OCI-LY7 (cell line): ENCODE data around the gene CMPK2. TPM values are rescaled to one million over a fixed set of nuclear protein-coding genes. Genes with fewer than 3 reads are reported as not detected.
A peak's percentile ranks its signal among the peaks of the same experiment; 100 is the strongest.

ENCODE experiments used
- BruUV-seq: library from RNA; stranded (reverse); fragments of 400-500 nt; replicated peaks from 2 replicates; lab custom pipeline; 2021; lab: Mats Ljungman, UMichigan
- CTCF ChIA-PET: fragments of 300-600 bp; sonication (Branson Sonifier 250); formaldehyde crosslinking; loops from one replicate; lab custom pipeline; 2022; ENCODE audit warnings: antibody characterized with exemption; ENCODE audit not compliant: unreplicated experiment; lab: Charles Lee
- POLR2A ChIA-PET: fragments of 300-600 bp; sonication (Branson Sonifier 250); formaldehyde crosslinking; loops from one replicate; lab custom pipeline; 2022; ENCODE audit warnings: antibody characterized with exemption; lab: Charles Lee
- DNase-seq: peaks from one replicate; pipeline ENCODE4 v3.0.0-alpha.2; 2015; ENCODE audit warnings: low spot score
- H2AFZ ChIP-seq: fragments of 200-600 bp; sonication (generic), shearing (Covaris generic); 2 replicates; pipeline ENCODE4 v1.6.1; 2014; ENCODE audit warnings: mild to moderate bottlenecking, antibody characterized with exemption, low read length, moderate library complexity
- H3K27ac ChIP-seq: fragments of 200-600 bp; sonication (generic); 2 replicates; pipeline ENCODE4 v1.5.1; 2014; ENCODE audit warnings: mixed run types, low read depth, mild to moderate bottlenecking, moderate library complexity, low read length, inconsistent platforms; ENCODE audit not compliant: poor library complexity, severe bottlenecking
- H3K36me3 ChIP-seq: fragments of 200-600 bp; sonication (generic); 2 replicates; pipeline ENCODE4 v1.6.1; 2014; ENCODE audit warnings: mild to moderate bottlenecking, antibody characterized with exemption, low read length, moderate library complexity, mixed read lengths; ENCODE audit not compliant: insufficient read depth
- H3K4me1 ChIP-seq: fragments of 200-600 bp; sonication (generic); 2 replicates; pipeline ENCODE4 v1.5.1; 2014; ENCODE audit warnings: mild to moderate bottlenecking, low read length; ENCODE audit not compliant: insufficient read depth, poor library complexity, severe bottlenecking
- H3K4me2 ChIP-seq: fragments of 200-600 bp; sonication (generic); 2 replicates; pipeline ENCODE4 v1.6.1; 2014; ENCODE audit warnings: mild to moderate bottlenecking, low read length
- H3K4me3 ChIP-seq: fragments of 200-600 bp; sonication (generic); 2 replicates; pipeline ENCODE4 v1.5.1; 2014; ENCODE audit warnings: mild to moderate bottlenecking, low read depth, low read length; ENCODE audit not compliant: poor library complexity, severe bottlenecking
- H3K79me2 ChIP-seq: fragments of 200-600 bp; sonication (generic); 2 replicates; pipeline ENCODE4 v1.6.1; 2016; ENCODE audit warnings: low read depth, mild to moderate bottlenecking, low read length, moderate library complexity, mixed read lengths; ENCODE audit not compliant: insufficient read depth
- H3K9me2 ChIP-seq: fragments of 200-600 bp; sonication (generic); 2 replicates; pipeline ENCODE4 v1.6.1; 2016; ENCODE audit warnings: mild to moderate bottlenecking, low read length, mixed read lengths; ENCODE audit not compliant: insufficient read depth
- H3K9me3 ChIP-seq: fragments of 200-600 bp; sonication (generic); 2 replicates; pipeline ENCODE4 v1.6.1; 2014; ENCODE audit warnings: mild to moderate bottlenecking, mixed run types, low read length, mixed read lengths
- H4K20me1 ChIP-seq: fragments of 200-600 bp; sonication (generic); 2 replicates; pipeline ENCODE4 v1.6.1; 2014; ENCODE audit warnings: mild to moderate bottlenecking, antibody characterized with exemption, low read length, moderate library complexity, mixed read lengths; ENCODE audit not compliant: insufficient read depth
- CTCF ChIP-seq: fragments of 200-600 bp; sonication (generic); conservative IDR thresholded peaks from 2 replicates; pipeline ENCODE4 v1.5.1; 2014; ENCODE audit warnings: mild to moderate bottlenecking, antibody characterized with exemption, low read length, moderate library complexity, mixed read lengths
- EZH2phosphoT487 ChIP-seq: fragments of 200-600 bp; sonication (generic); IDR thresholded peaks from 2 replicates; pipeline ENCODE4 v1.6.1; 2018; ENCODE audit warnings: low read depth, borderline replicate concordance, mild to moderate bottlenecking, mixed run types, antibody characterized with exemption, low read length, moderate library complexity, mixed read lengths
- intact Hi-C: fragments of 100-400 bp; cut with micrococcal nuclease; formaldehyde crosslinking; loops from one replicate; pipeline ENCODE4 v1.10.0; 2022; ENCODE audit not compliant: unreplicated experiment
- total RNA-seq, 2 experiments: library from RNA; depleted of rRNA in 1 of 2; stranded (reverse); fragments of >200 nt in 1 of 2; shearing (Covaris generic) in 1 of 2; gene quantifications; 2 replicates each; pipeline ENCODE4 v1.2.3, GENCODE V29; 2014 to 2022

The CMPK2 gene
- total RNA-seq, 2 experiments from 2014 or later = 0.99 TPM; not detected in 1

- intact Hi-C loops = no loop called here
- H3K79me2 ChIP-seq = no peaks in the 10 kb centered on the region
- H3K27ac ChIP-seq = no peak overlapping the region
- CTCF ChIA-PET = no interaction called here
- H3K4me1 ChIP-seq = no peaks in the 10 kb centered on the region
- H3K9me2 ChIP-seq = no peaks in the 10 kb centered on the region
- BruUV-seq = no TSS peak
- no peak overlapping the region for H2AFZ ChIP-seq
- peak; percentile 7 for DNase-seq
- H3K4me2 ChIP-seq = no peak overlapping the region
- H4K20me1 ChIP-seq = no peaks in the 10 kb centered on the region
- no peak for TF ChIP-seq EZH2phosphoT487
- no peak for TF ChIP-seq CTCF
- H3K4me3 ChIP-seq = no peak overlapping the region
- H3K36me3 ChIP-seq = no peaks in the 10 kb centered on the region
- POLR2A ChIA-PET = interaction anchor here (0.7 to 1.5 kb wide), 3 partner anchors 9 to 42 kb away, joined by 3 to 5 read pairs (median 3); no protein-coding TSS in a partner anchor
- no peaks in the 10 kb centered on the region for H3K9me3 ChIP-seq
Measured at GRCh38 chr2:6909431-6910385, 44.0 kb upstream of the CMPK2 start.

GRCh38 chr2:6908291-6908690, 42.6 kb upstream of the CMPK2 start:
- CTCF ChIA-PET = no interaction called here
- Histone ChIP-seq H3K27ac (no peak overlapping the region), H4K20me1 (no peaks in the 10 kb centered on the region), H3K4me3 (no peak overlapping the region), H3K9me3 (no peaks in the 10 kb centered on the region), H3K4me2 (no peak overlapping the region), H2AFZ (no peak overlapping the region), H3K9me2 (no peaks in the 10 kb centered on the region), H3K4me1 (no peaks in the 10 kb centered on the region), H3K79me2 (no peaks in the 10 kb centered on the region), H3K36me3 (no peaks in the 10 kb centered on the region)
- DNase-seq = no peak
- BruUV-seq = no TSS peak
- intact Hi-C loops = no loop called here
- POLR2A ChIA-PET = interaction anchor here (0.8 to 1.3 kb wide), 2 partner anchors 40 to 132 kb away, joined by 3 read pairs; no protein-coding TSS in a partner anchor
- TF ChIP-seq CTCF (no peak), EZH2phosphoT487 (no peak)
